Stomach (tissue), 4 donors: ENCODE results near the gene KRT34.

Experiments used
- CTCF ChIP-seq, 7 experiments: fragments of 450-650 bp in 4 of 7; fragments of 200-600 bp in 3 of 7; sonication (generic) in 3 of 7; IDR thresholded peaks; one replicate each; pipeline ENCODE4 v1.5.1; 2016 to 2019; ENCODE audit warnings: antibody characterized with exemption in 7 of 7, control low read depth in 2 of 7, mild to moderate bottlenecking in 1 of 7
- POLR2AphosphoS5 ChIP-seq, 3 donors: sonication (generic); formaldehyde crosslinking; IDR thresholded peaks; one replicate each; pipeline ENCODE4 v1.6.1; 2016; ENCODE audit warnings: antibody characterized with exemption in 3 of 3

DNA sequence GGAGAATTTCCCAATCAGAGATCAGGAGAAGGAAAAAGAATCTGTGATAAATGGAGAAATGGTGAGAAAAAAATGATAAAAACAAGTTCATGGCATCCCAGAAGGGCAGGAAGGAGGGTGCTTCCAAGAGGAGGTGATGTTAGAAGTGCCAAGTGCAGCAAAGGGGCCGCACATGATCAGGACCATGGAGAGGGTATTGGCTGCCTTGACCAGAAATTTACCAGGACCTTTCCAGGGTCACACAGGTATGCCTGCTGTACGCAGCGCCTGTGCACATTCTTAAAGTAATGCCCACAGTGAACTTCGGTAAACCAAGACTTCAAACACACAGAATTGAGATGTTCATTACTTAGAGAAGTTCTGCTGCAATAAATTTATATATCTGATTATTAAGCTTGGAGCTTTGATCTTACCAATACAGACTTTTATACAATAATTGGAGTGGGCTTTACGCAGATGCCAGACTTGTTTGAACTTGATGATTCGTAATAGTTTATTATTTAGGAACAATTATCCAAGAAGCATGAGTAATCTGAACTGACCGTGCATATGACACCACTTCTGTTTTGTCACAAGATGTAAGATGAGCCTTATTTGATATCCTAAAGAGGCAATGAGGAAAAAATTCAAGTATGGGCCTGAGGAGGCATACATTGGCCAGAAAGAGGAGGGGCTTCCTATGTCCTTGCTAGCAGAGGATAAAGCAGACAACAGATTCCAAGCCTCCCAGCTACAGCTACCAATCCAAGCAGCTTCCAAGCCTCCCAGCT, 29.3 kb downstream of the KRT34 start:
- no peak for TF ChIP-seq POLR2AphosphoS5 (IDR thresholded peaks at IDR 0.05)
- TF ChIP-seq CTCF (IDR thresholded peaks at IDR 0.05) = no peak
